Body of pancreas (tissue), 4 donors: ENCODE measurements around the gene CCNA1.

Experiments used
- POLR2A ChIP-seq, 3 donors: fragments of 450-650 bp; IDR thresholded peaks; one replicate each; pipeline ENCODE4 v1.6.1; 2016; ENCODE audit warnings: antibody characterized with exemption in 3 of 3, mild to moderate bottlenecking in 2 of 3
- TF ChIP-seq, protein P1 (sequence below), 7 experiments: fragments of 450-650 bp in 4 of 7; fragments of 200-600 bp in 3 of 7; sonication (generic) in 3 of 7; IDR thresholded peaks; one replicate each; pipeline ENCODE4 v1.5.1; 2016 to 2019; ENCODE audit warnings: antibody characterized with exemption in 7 of 7

DNA sequence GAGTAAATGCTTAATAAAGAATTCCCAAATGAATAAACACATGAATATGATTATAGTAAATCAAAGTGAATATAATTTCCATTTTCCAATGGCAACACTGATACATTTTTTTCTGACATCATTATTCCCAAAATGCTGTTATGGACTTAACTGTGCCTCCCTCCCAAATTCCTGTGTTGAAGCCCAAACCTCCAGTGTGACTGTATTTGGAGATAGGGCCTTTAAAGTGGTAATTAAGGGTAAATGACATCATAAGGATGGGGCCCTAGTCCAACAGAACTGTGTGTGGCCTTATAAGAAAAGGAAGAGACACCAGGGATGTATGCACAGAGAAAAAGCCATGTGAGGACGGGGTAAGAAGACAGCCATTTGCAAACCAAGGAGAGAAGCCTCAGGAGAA is 19.1 kb upstream of the CCNA1 start:
- TF ChIP-seq, protein P1, sequence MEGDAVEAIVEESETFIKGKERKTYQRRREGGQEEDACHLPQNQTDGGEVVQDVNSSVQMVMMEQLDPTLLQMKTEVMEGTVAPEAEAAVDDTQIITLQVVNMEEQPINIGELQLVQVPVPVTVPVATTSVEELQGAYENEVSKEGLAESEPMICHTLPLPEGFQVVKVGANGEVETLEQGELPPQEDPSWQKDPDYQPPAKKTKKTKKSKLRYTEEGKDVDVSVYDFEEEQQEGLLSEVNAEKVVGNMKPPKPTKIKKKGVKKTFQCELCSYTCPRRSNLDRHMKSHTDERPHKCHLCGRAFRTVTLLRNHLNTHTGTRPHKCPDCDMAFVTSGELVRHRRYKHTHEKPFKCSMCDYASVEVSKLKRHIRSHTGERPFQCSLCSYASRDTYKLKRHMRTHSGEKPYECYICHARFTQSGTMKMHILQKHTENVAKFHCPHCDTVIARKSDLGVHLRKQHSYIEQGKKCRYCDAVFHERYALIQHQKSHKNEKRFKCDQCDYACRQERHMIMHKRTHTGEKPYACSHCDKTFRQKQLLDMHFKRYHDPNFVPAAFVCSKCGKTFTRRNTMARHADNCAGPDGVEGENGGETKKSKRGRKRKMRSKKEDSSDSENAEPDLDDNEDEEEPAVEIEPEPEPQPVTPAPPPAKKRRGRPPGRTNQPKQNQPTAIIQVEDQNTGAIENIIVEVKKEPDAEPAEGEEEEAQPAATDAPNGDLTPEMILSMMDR (IDR thresholded peaks at IDR 0.05): no peak
- no peak for TF ChIP-seq POLR2A (IDR thresholded peaks at IDR 0.05)
